ENCODE results near the gene UGT1A6.
A peak's percentile ranks its signal among the peaks of the same experiment; 100 is the strongest.
"Not testable (repeated sequence)": the region's sequence is repeated elsewhere in the genome, so short reads cannot be mapped to it uniquely, and the experiment has no call there.

The UGT1A6 gene

DNA sequence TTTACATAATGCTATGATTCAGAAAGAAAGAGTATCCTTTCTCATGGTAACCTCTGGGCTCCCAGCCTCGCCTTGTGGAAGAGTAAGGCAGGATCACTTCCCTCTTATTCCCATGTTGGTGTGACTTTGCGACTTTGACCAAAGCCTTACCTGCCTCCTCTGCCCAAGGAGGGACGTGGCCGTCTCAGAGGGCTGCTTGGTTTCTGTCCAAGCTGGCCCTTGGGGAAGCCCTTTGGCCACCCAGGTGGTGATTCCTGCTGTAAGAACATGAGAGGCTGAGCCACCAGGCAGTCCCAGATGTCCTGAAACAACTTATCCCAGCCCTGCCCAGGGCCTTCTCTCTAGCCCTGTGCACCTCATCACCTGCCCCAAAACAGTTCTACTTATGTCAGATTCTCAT is 6.0 kb downstream of the UGT1A6 start:
- DNase-seq (ENCODE audit: insufficient read length, low spot score) = no peak
- no peak for FAIRE-seq
- no peak for TF ChIP-seq POLR2A (IDR thresholded peaks at IDR 0.05; ENCODE audit: low read depth, low read length)

- no peak for DNase-seq (ENCODE audit: insufficient read length, low spot score)
- no peak for FAIRE-seq
- TF ChIP-seq POLR2A (IDR thresholded peaks at IDR 0.05; ENCODE audit: low read depth, low read length) = no peak
These were observed 6.8 kb downstream of the UGT1A6 start for GRCh38 chr2:233699424-233700027.

GRCh38 chr2:233700028-233700635 is 7.4 kb downstream of the UGT1A6 start:
- no peak for DNase-seq (ENCODE audit: insufficient read length, low spot score)
- FAIRE-seq = no peak
- no peak for TF ChIP-seq POLR2A (IDR thresholded peaks at IDR 0.05; ENCODE audit: low read depth, low read length)

DNA sequence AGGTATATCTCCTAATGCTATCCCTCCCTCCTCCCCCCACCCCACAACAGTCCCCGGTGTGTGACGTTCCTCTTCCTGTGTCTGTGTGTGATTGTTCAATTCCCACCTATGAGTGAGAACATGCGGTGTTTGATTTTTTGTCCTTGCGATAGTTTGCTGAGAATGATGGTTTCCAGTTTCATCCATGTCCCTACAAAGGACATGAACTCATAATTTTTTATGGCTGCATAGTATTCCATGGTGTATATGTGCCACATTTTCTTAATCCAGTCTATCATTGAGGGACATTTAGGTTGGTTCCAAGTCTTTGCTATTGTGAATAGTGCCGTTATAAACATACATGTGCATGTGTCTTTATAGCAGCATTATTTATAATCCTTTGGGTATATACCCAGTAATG is 8.2 kb downstream of the UGT1A6 start:
- not testable (repeated sequence) for FAIRE-seq; DNase-seq (ENCODE audit: insufficient read length, low spot score)

- no peak for TF ChIP-seq POLR2A (IDR thresholded peaks at IDR 0.05; ENCODE audit: low read depth, low read length)
- no peak for FAIRE-seq
- no peak for DNase-seq (ENCODE audit: insufficient read length, low spot score)
These were observed 9.5 kb downstream of the UGT1A6 start for GRCh38 chr2:233702238-233702637.

DNA sequence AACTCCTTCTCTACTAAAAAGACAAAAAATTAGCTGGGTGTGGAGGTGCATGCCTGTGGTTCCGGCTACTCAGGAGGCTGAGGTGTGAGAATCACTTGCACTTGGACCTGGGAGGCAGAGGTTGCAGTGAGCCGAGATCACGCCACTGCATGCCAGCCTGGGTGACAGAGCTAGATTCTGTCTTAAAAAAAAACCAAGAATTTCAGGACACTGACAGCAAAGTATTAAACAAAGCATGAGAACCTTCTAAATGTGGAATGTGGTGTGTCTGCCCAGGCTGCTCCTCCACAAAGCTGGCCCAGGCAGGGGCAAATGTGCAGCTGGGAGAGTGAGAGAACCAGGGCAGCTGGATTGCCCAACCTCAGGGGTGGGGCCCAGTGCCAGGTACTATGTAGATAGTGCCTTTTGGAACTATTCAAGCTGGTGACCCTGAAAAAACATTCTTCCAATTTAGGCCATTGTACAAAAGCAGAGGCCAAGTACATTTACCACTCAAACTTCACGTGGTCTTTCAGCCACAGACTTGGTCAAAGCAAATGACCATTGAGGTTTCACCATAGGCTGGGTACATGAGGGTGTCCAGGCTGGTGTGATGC is 13.3 kb downstream of the UGT1A6 start:
- FAIRE-seq = no peak
- no peak for TF ChIP-seq POLR2A (IDR thresholded peaks at IDR 0.05; ENCODE audit: low read depth, low read length)
- no peak for DNase-seq (ENCODE audit: insufficient read length, low spot score)

DNA sequence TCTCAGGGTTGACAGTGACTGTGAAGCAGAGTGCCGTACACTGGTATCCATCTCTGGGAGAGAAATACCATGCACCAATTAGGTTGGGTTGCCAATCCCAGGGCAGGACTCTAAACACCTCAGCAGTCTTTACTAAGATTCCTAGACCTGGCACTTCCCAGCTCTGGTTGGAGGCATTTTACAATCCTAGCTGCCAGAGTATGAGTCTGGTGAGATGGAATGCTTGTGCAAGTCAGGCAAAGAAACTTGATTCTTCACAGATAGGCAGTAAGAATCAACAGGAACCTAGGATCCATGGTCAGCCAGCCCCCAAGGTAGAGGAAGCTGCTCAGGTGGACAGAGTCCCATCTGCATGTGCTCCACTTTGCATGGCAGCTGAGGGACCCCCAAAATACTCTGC is 14.0 kb downstream of the UGT1A6 start:
- FAIRE-seq (no peak), DNase-seq (ENCODE audit: insufficient read length, low spot score) (no peak)
- TF ChIP-seq POLR2A (IDR thresholded peaks at IDR 0.05; ENCODE audit: low read depth, low read length) = no peak

GRCh38 chr2:233707940-233708644 is 15.4 kb downstream of the UGT1A6 start:
- no peak for DNase-seq (ENCODE audit: insufficient read length, low spot score)
- FAIRE-seq = no peak
- TF ChIP-seq POLR2A (IDR thresholded peaks at IDR 0.05; ENCODE audit: low read depth, low read length) = no peak

GRCh38 chr2:233708942-233709341 is 16.3 kb downstream of the UGT1A6 start:
- no peak for TF ChIP-seq POLR2A (IDR thresholded peaks at IDR 0.05; ENCODE audit: low read depth, low read length)
- no peak for FAIRE-seq
- no peak for DNase-seq (ENCODE audit: insufficient read length, low spot score)

- DNase-seq (ENCODE audit: insufficient read length, low spot score) (peak; percentile 55), FAIRE-seq (no peak)
- TF ChIP-seq POLR2A (IDR thresholded peaks at IDR 0.05; ENCODE audit: low read depth, low read length) = no peak
These were observed 18.8 kb downstream of the UGT1A6 start for GRCh38 chr2:233711312-233712008.

- DNase-seq (ENCODE audit: insufficient read length, low spot score) (no peak), FAIRE-seq (no peak)
- no peak for TF ChIP-seq POLR2A (IDR thresholded peaks at IDR 0.05; ENCODE audit: low read depth, low read length)
These were observed 20.0 kb downstream of the UGT1A6 start, which contains the start of gene UGT1A5 for GRCh38 chr2:233712611-233713261. UGT1A5 (plus strand) TSS chr2:233712907; CDS start chr2:233712992, 85 bp downstream.

DNA sequence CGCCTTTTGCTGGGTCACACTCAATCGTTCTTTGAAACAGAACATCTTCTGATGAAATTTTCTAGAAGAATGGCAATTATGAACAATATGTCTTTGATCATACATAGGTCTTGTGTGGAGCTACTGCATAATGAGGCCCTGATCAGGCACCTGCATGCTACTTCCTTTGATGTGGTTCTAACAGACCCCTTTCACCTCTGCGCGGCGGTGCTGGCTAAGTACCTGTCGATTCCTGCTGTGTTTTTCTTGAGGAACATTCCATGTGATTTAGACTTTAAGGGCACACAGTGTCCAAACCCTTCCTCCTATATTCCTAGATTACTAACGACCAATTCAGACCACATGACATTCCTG is 20.5 kb downstream of the UGT1A6 start:
- no peak for TF ChIP-seq POLR2A (IDR thresholded peaks at IDR 0.05; ENCODE audit: low read depth, low read length)
- DNase-seq (ENCODE audit: insufficient read length, low spot score) = no peak
- FAIRE-seq = no peak

- FAIRE-seq (no peak), DNase-seq (ENCODE audit: insufficient read length, low spot score) (no peak)
- TF ChIP-seq POLR2A (IDR thresholded peaks at IDR 0.05; ENCODE audit: low read depth, low read length) = no peak
These were observed 21.4 kb downstream of the UGT1A6 start for GRCh38 chr2:233714121-233714520.

- no peak for DNase-seq (ENCODE audit: insufficient read length, low spot score)
- no peak for TF ChIP-seq POLR2A (IDR thresholded peaks at IDR 0.05; ENCODE audit: low read depth, low read length)
- no peak for FAIRE-seq
These were observed 25.9 kb downstream of the UGT1A6 start, which contains the start of gene UGT1A4 for GRCh38 chr2:233718552-233718951. UGT1A4 (plus strand) TSS chr2:233718736; CDS start chr2:233718821, 85 bp downstream.
